H1 (cell line): ENCODE results near the gene CES3. TPM values are rescaled to one million over a fixed set of nuclear protein-coding genes. Genes with fewer than 3 reads are reported as not detected.

Source experiments
- ASH2L ChIP-seq: fragments of 200-600, 300-600 bp; sonication (generic); IDR thresholded peaks from one replicate; pipeline ENCODE4 v1.7.1; 2017; ENCODE audit warnings: low read length
- BRCA1 ChIP-seq: IDR thresholded peaks from 2 replicates; pipeline ENCODE4 v1.6.1; 2012; ENCODE audit warnings: low read depth, low read length, improper control_type of control experiment
- CHD1 ChIP-seq: IDR thresholded peaks from 2 replicates; pipeline ENCODE4 v1.6.1; 2012; ENCODE audit warnings: low read depth, low read length, improper control_type of control experiment
- CHD7 ChIP-seq: fragments of 300-600 bp; sonication (generic); IDR thresholded peaks from 2 replicates; pipeline ENCODE4 v1.7.1; 2012; ENCODE audit warnings: low read length, moderate library complexity, mild to moderate bottlenecking, inconsistent platforms; ENCODE audit not compliant: insufficient replicate concordance
- EP300 ChIP-seq, 2 experiments: IDR thresholded peaks; 1 replicate in 1 of 2; 2 replicates in 1 of 2; pipeline ENCODE4 v1.6.1; 2011 to 2012; ENCODE audit warnings: low read depth in 2 of 2, low read length in 2 of 2, mild to moderate bottlenecking in 2 of 2, borderline replicate concordance in 1 of 2, inconsistent platforms in 1 of 2, moderate library complexity in 1 of 2
- HDAC2 ChIP-seq, 2 experiments: fragments of 300-600 bp in 1 of 2; sonication (generic) in 1 of 2; IDR thresholded peaks; 2 replicates each; pipeline ENCODE4 v1.6.1; 2011 to 2012; ENCODE audit warnings: low read depth in 2 of 2, low read length in 2 of 2, mild to moderate bottlenecking in 2 of 2, moderate library complexity in 2 of 2, borderline replicate concordance in 1 of 2, inconsistent platforms in 1 of 2
- SIN3A ChIP-seq, 2 experiments: IDR thresholded peaks in 1 of 2; conservative IDR thresholded peaks in 1 of 2; 2 replicates each; pipeline ENCODE4 v1.6.1; 2011 to 2012; ENCODE audit warnings: low read length in 2 of 2, improper control_type of control experiment in 1 of 2, low read depth in 1 of 2, mild to moderate bottlenecking in 1 of 2
- polyA plus RNA-seq, 7 experiments: library from polyadenylated mRNA; depleted of rRNA in 3 of 7; stranded (reverse) in 5 of 7; unstranded in 2 of 7; fragments of >200 nt in 5 of 7; fragments of 200-250 nt in 2 of 7; gene quantifications; 1 replicate in 5 of 7; 2 replicates in 1 of 7; 4 replicates in 1 of 7; pipeline versions ENCODE4 v1.2.1 to v1.2.3, GENCODE V29; 2011 to 2013; ENCODE audit warnings: missing spikeins in 2 of 7, mixed read lengths in 2 of 7
- total RNA-seq: library from RNA; stranded (reverse); fragmentation: NEBNext Ultra II Directional; extraction: Animal tissue kit (Norgen Biotek cat#: 25700); gene quantifications from 2 replicates; pipeline ENCODE4 v1.2.1, GENCODE V29; 2021

CES3 gene
- total and polyA plus RNA-seq, 2 of the 8 experiments (the other 6 are each of a cell fraction or from before 2014, with no cell fraction given): 1.6 to 2.2 TPM

- TF ChIP-seq CHD7: no peak
- no peak for TF ChIP-seq EP300 (IDR thresholded peaks at IDR 0.05; ENCODE audit: borderline replicate concordance in 1 of 2, low read depth in 2 of 2, low read length in 2 of 2)
- no peak for TF ChIP-seq CHD1
- no peak for TF ChIP-seq ASH2L
- no peak for TF ChIP-seq BRCA1
- TF ChIP-seq HDAC2 (IDR thresholded peaks at IDR 0.05; ENCODE audit: borderline replicate concordance in 1 of 2, low read depth in 2 of 2, low read length in 2 of 2): no peak
- 0 out of 4 replicates have a peak, but pooled peaks of 1 of the 2 experiments have one; percentile 43 for TF ChIP-seq SIN3A (conservative IDR thresholded peaks at IDR 0.05 in 1 of 2, IDR thresholded peaks at IDR 0.05 in 1 of 2; ENCODE audit: low read depth in 1 of 2, low read length in 2 of 2)
Measured at GRCh38 chr16:66947302-66948065, 13.6 kb upstream of the CES3 start (continued).
